OCI-LY7 (cell line): Measurements from ENCODE around the gene SLC25A38. TPM values are rescaled to one million over a fixed set of nuclear protein-coding genes. Genes with fewer than 3 reads are reported as not detected.

Source experiments
- BruUV-seq: library from RNA; stranded (reverse); fragments of 400-500 nt; replicated peaks from 2 replicates; lab custom pipeline; 2021; lab: Mats Ljungman, UMichigan
- CTCF ChIA-PET: fragments of 300-600 bp; sonication (Branson Sonifier 250); formaldehyde crosslinking; loops from one replicate; lab custom pipeline; 2022; ENCODE audit warnings: antibody characterized with exemption; ENCODE audit not compliant: unreplicated experiment; lab: Charles Lee
- POLR2A ChIA-PET: fragments of 300-600 bp; sonication (Branson Sonifier 250); formaldehyde crosslinking; loops from one replicate; lab custom pipeline; 2022; ENCODE audit warnings: antibody characterized with exemption; lab: Charles Lee
- DNase-seq: peaks from one replicate; pipeline ENCODE4 v3.0.0-alpha.2; 2015; ENCODE audit warnings: low spot score
- H2AFZ ChIP-seq: fragments of 200-600 bp; sonication (generic), shearing (Covaris generic); 2 replicates; pipeline ENCODE4 v1.6.1; 2014; ENCODE audit warnings: mild to moderate bottlenecking, antibody characterized with exemption, low read length, moderate library complexity
- H3K27ac ChIP-seq: fragments of 200-600 bp; sonication (generic); 2 replicates; pipeline ENCODE4 v1.5.1; 2014; ENCODE audit warnings: mixed run types, low read depth, mild to moderate bottlenecking, moderate library complexity, low read length, inconsistent platforms; ENCODE audit not compliant: poor library complexity, severe bottlenecking
- H3K36me3 ChIP-seq: fragments of 200-600 bp; sonication (generic); 2 replicates; pipeline ENCODE4 v1.6.1; 2014; ENCODE audit warnings: mild to moderate bottlenecking, antibody characterized with exemption, low read length, moderate library complexity, mixed read lengths; ENCODE audit not compliant: insufficient read depth
- H3K4me1 ChIP-seq: fragments of 200-600 bp; sonication (generic); 2 replicates; pipeline ENCODE4 v1.5.1; 2014; ENCODE audit warnings: mild to moderate bottlenecking, low read length; ENCODE audit not compliant: insufficient read depth, poor library complexity, severe bottlenecking
- H3K4me2 ChIP-seq: fragments of 200-600 bp; sonication (generic); 2 replicates; pipeline ENCODE4 v1.6.1; 2014; ENCODE audit warnings: mild to moderate bottlenecking, low read length
- H3K4me3 ChIP-seq: fragments of 200-600 bp; sonication (generic); 2 replicates; pipeline ENCODE4 v1.5.1; 2014; ENCODE audit warnings: mild to moderate bottlenecking, low read depth, low read length; ENCODE audit not compliant: poor library complexity, severe bottlenecking
- H3K79me2 ChIP-seq: fragments of 200-600 bp; sonication (generic); 2 replicates; pipeline ENCODE4 v1.6.1; 2016; ENCODE audit warnings: low read depth, mild to moderate bottlenecking, low read length, moderate library complexity, mixed read lengths; ENCODE audit not compliant: insufficient read depth
- H3K9me2 ChIP-seq: fragments of 200-600 bp; sonication (generic); 2 replicates; pipeline ENCODE4 v1.6.1; 2016; ENCODE audit warnings: mild to moderate bottlenecking, low read length, mixed read lengths; ENCODE audit not compliant: insufficient read depth
- H3K9me3 ChIP-seq: fragments of 200-600 bp; sonication (generic); 2 replicates; pipeline ENCODE4 v1.6.1; 2014; ENCODE audit warnings: mild to moderate bottlenecking, mixed run types, low read length, mixed read lengths
- H4K20me1 ChIP-seq: fragments of 200-600 bp; sonication (generic); 2 replicates; pipeline ENCODE4 v1.6.1; 2014; ENCODE audit warnings: mild to moderate bottlenecking, antibody characterized with exemption, low read length, moderate library complexity, mixed read lengths; ENCODE audit not compliant: insufficient read depth
- CTCF ChIP-seq: fragments of 200-600 bp; sonication (generic); conservative IDR thresholded peaks from 2 replicates; pipeline ENCODE4 v1.5.1; 2014; ENCODE audit warnings: mild to moderate bottlenecking, antibody characterized with exemption, low read length, moderate library complexity, mixed read lengths
- EZH2phosphoT487 ChIP-seq: fragments of 200-600 bp; sonication (generic); IDR thresholded peaks from 2 replicates; pipeline ENCODE4 v1.6.1; 2018; ENCODE audit warnings: low read depth, borderline replicate concordance, mild to moderate bottlenecking, mixed run types, antibody characterized with exemption, low read length, moderate library complexity, mixed read lengths
- intact Hi-C: fragments of 100-400 bp; cut with micrococcal nuclease; formaldehyde crosslinking; loops from one replicate; pipeline ENCODE4 v1.10.0; 2022; ENCODE audit not compliant: unreplicated experiment
- total RNA-seq, 2 experiments: library from RNA; depleted of rRNA in 1 of 2; stranded (reverse); fragments of >200 nt in 1 of 2; shearing (Covaris generic) in 1 of 2; gene quantifications; 2 replicates each; pipeline ENCODE4 v1.2.3, GENCODE V29; 2014 to 2022

Gene SLC25A38
- total RNA-seq, 2 experiments from 2014 or later = 32.6 to 35.4 TPM

GRCh38 chr3:39381432-39381831 lies 1.7 kb upstream of the SLC25A38 start:
- intact Hi-C loops = loop anchor here (10.0 kb wide), 1 partner anchor 327 kb away; the partner anchor contains the start of genes SCN11A and WDR48
- Histone ChIP-seq H3K4me3 (no peak overlapping the region), H3K79me2 (peaks cover 29% of the 10 kb centered on the region), H3K9me3 (no peaks in the 10 kb centered on the region), H3K4me2 (no peak overlapping the region), H3K36me3 (peaks cover 15% of the 10 kb centered on the region), H4K20me1 (peaks cover 14% of the 10 kb centered on the region), H2AFZ (no peak overlapping the region), H3K9me2 (no peaks in the 10 kb centered on the region), H3K4me1 (peaks cover 40% of the 10 kb centered on the region), H3K27ac (no peak overlapping the region)
- DNase-seq = no peak
- CTCF ChIA-PET = no interaction called here
- TF ChIP-seq CTCF (no peak), EZH2phosphoT487 (no peak)
- POLR2A ChIA-PET = no interaction called here
- BruUV-seq = no TSS peak

GRCh38 chr3:39383881-39384664 lies 903 bp downstream of the SLC25A38 start:
- peak; percentile 96 for DNase-seq
- Histone ChIP-seq H3K79me2 (peaks cover 54% of the 10 kb centered on the region), H3K36me3 (peaks cover 19% of the 10 kb centered on the region), H3K4me3 (peak overlapping the region; percentile 76), H3K4me2 (peak overlapping the region; percentile 74), H3K4me1 (peaks cover 50% of the 10 kb centered on the region), H2AFZ (peak overlapping the region; percentile 64; the same call in 1 of the 2 replicates), H3K9me3 (no peaks in the 10 kb centered on the region), H3K9me2 (no peaks in the 10 kb centered on the region), H3K27ac (peak overlapping the region; percentile 73), H4K20me1 (peaks cover 22% of the 10 kb centered on the region)
- TF ChIP-seq EZH2phosphoT487 (no peak), CTCF (0 out of 2 replicates have a peak, but pooled peaks have one; percentile 4)
- POLR2A ChIA-PET = interaction anchor here (1.0 to 7.5 kb wide), 5 partner anchors 13 to 115 kb away, joined by 3 to 85 read pairs (median 4); partner anchors contain the start of gene RPSA
- CTCF ChIA-PET = no interaction called here
- no TSS peak for BruUV-seq
- intact Hi-C loops = loop anchor here (1.0 to 10.0 kb wide), 2 partner anchors 22 to 329 kb away; partner anchors contain the start of genes RPSA, SCN11A and WDR48
